HepG2 (cell line): ENCODE data around the gene VMA21. TPM values are rescaled to one million over a fixed set of nuclear protein-coding genes. Genes with fewer than 3 reads are reported as not detected.

Experiments
- NRL ChIP-seq: sonication (generic); formaldehyde crosslinking; IDR thresholded peaks from 2 replicates; pipeline ENCODE4 v1.5.0; 2020; ENCODE audit warnings: missing genetic modification reagents, mild to moderate bottlenecking, moderate library complexity, borderline replicate concordance
- PITX1 ChIP-seq: sonication (generic); formaldehyde crosslinking; IDR thresholded peaks from 2 replicates; pipeline ENCODE4 v1.5.1; 2020; ENCODE audit warnings: mild to moderate bottlenecking, missing genetic modification reagents
- ZBTB1 ChIP-seq: sonication (generic); formaldehyde crosslinking; IDR thresholded peaks from 2 replicates; pipeline ENCODE4 v1.4.0; 2020; ENCODE audit warnings: missing genetic modification reagents, borderline replicate concordance
- ZKSCAN5 ChIP-seq: sonication (generic); formaldehyde crosslinking; IDR thresholded peaks from 2 replicates; pipeline ENCODE4 v1.5.1; 2020; ENCODE audit warnings: mild to moderate bottlenecking, missing genetic modification reagents
- ZNF232 ChIP-seq: sonication (generic); formaldehyde crosslinking; IDR thresholded peaks from 2 replicates; pipeline ENCODE4 v1.4.0; 2020; ENCODE audit warnings: missing genetic modification reagents, borderline replicate concordance
- ZNF451 ChIP-seq: sonication (generic); formaldehyde crosslinking; IDR thresholded peaks from 2 replicates; pipeline ENCODE4 v1.5.0; 2020; ENCODE audit warnings: mild to moderate bottlenecking, missing genetic modification reagents
- ZNF468 ChIP-seq: sonication (generic); formaldehyde crosslinking; IDR thresholded peaks from 2 replicates; pipeline ENCODE4 v1.8.0; 2022; ENCODE audit warnings: mild to moderate bottlenecking, moderate library complexity, missing genetic modification reagents
- ZNF790 ChIP-seq: sonication (generic); formaldehyde crosslinking; IDR thresholded peaks from 2 replicates; pipeline ENCODE4 v1.8.0; 2022; ENCODE audit warnings: missing genetic modification reagents, mild to moderate bottlenecking, borderline replicate concordance
- polyA plus RNA-seq, 8 experiments: library from polyadenylated mRNA; depleted of rRNA in 3 of 8; stranded (reverse) in 7 of 8; unstranded in 1 of 8; fragments of >200 nt; fragmentation: Illumina TruSeq in 4 of 8; extraction: Trizol in 4 of 8; gene quantifications; 2 replicates each; pipeline versions ENCODE4 v1.2.1 to v1.2.3, GENCODE V29; 2011 to 2016; ENCODE audit warnings: low read depth in 4 of 8, missing spikeins in 1 of 8, mixed read lengths in 1 of 8; ENCODE audit not compliant: insufficient read depth in 1 of 8
- total RNA-seq, 5 experiments: library from RNA; depleted of rRNA; stranded (reverse); fragments of >200 nt; fragmentation: Illumina TruSeq; extraction: Trizol; gene quantifications; 2 replicates each; pipeline ENCODE4 v1.2.3, GENCODE V29; 2016; ENCODE audit warnings: low read depth in 1 of 5
- TF ChIP-seq, protein P1 (sequence below): sonication (generic); formaldehyde crosslinking; IDR thresholded peaks from 2 replicates; pipeline ENCODE4 v1.5.1; 2020; ENCODE audit warnings: missing genetic modification reagents, mild to moderate bottlenecking, borderline replicate concordance
- TF ChIP-seq, protein P2 (sequence below): sonication (generic); formaldehyde crosslinking; IDR thresholded peaks from 2 replicates; pipeline ENCODE4 v1.4.0; 2020; ENCODE audit warnings: mild to moderate bottlenecking, missing genetic modification reagents
- TF ChIP-seq, protein P3 (sequence below): sonication (generic); formaldehyde crosslinking; conservative IDR thresholded peaks from 2 replicates; pipeline ENCODE4 v1.8.0; 2022; ENCODE audit warnings: mild to moderate bottlenecking, moderate library complexity, missing genetic modification reagents
- TF ChIP-seq, protein P4 (sequence below): conservative IDR thresholded peaks from 2 replicates; pipeline ENCODE4 v1.6.1; 2018; ENCODE audit warnings: missing genetic modification reagents
- TF ChIP-seq, protein P5 (sequence below): sonication (generic); formaldehyde crosslinking; IDR thresholded peaks from 2 replicates; pipeline ENCODE4 v1.4.0; 2020; ENCODE audit warnings: mild to moderate bottlenecking, missing genetic modification reagents

VMA21 gene
- total and polyA plus RNA-seq, 2 of the 13 experiments (the other 11 are each of a cell fraction or from before 2014, with no cell fraction given), result 20.9 to 42.4 TPM

DNA sequence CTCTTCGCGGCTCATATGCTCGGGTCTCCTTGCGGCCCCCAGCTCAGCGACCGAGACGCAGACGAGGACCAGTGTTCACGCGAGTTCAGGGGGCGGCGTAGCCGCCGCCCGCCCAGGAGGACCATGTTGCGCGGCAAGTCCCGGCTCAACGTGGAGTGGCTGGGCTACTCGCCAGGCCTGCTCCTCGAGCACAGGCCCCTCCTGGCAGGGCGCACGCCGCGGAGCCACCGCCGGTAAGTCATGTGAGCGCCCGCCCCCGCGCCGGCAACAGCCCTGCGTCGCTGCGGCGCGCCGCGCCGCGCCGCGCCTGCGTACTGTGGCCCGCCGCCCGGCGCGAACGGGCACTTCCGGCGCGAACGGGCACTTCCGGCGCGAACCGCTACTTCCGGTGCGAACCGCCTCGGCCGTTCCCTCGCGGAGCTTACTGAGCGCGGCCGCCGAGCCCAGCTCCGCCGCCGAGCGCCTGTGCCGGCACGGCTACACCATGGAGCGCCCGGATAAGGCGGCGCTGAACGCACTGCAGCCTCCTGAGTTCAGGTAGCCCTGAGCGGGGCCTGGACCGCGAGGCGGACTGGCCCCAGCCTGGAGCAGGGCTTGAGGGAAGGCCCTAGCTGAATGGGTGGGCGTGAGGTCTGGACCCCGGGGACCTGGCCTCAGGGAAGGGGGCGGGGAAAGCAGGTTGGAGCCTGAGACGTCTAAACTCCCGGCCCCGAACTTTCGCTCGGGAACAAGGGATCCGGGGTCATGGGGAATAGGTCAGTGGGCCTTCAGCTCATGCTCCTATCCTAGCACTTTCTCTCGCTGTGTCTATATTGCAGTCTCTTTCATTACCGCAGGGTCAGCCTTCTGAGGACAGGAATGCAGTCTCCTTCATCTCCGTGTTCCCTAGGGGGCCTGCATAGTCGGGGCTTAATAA is at the start of gene VMA21 (continued):
- TF ChIP-seq, protein P1, sequence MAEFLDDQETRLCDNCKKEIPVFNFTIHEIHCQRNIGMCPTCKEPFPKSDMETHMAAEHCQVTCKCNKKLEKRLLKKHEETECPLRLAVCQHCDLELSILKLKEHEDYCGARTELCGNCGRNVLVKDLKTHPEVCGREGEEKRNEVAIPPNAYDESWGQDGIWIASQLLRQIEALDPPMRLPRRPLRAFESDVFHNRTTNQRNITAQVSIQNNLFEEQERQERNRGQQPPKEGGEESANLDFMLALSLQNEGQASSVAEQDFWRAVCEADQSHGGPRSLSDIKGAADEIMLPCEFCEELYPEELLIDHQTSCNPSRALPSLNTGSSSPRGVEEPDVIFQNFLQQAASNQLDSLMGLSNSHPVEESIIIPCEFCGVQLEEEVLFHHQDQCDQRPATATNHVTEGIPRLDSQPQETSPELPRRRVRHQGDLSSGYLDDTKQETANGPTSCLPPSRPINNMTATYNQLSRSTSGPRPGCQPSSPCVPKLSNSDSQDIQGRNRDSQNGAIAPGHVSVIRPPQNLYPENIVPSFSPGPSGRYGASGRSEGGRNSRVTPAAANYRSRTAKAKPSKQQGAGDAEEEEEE, result no peak
- TF ChIP-seq ZNF232 (peak; percentile 58; the same call in 1 of the 2 replicates), PITX1 (CRISPR knock-in tag) (no peak), ZNF790 (CRISPR knock-in tag) (no peak; the same call in 1 of the 2 replicates), ZNF468 (CRISPR knock-in tag) (no peak), ZKSCAN5 (no peak), NRL (CRISPR knock-in tag) (no peak), ZNF451 (CRISPR knock-in tag) (peak; percentile 43; the same call in 1 of the 2 replicates), ZBTB1 (CRISPR knock-in tag) (no peak)
- TF ChIP-seq, protein P2, sequence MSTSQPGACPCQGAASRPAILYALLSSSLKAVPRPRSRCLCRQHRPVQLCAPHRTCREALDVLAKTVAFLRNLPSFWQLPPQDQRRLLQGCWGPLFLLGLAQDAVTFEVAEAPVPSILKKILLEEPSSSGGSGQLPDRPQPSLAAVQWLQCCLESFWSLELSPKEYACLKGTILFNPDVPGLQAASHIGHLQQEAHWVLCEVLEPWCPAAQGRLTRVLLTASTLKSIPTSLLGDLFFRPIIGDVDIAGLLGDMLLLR, result no peak
- TF ChIP-seq, protein P3, sequence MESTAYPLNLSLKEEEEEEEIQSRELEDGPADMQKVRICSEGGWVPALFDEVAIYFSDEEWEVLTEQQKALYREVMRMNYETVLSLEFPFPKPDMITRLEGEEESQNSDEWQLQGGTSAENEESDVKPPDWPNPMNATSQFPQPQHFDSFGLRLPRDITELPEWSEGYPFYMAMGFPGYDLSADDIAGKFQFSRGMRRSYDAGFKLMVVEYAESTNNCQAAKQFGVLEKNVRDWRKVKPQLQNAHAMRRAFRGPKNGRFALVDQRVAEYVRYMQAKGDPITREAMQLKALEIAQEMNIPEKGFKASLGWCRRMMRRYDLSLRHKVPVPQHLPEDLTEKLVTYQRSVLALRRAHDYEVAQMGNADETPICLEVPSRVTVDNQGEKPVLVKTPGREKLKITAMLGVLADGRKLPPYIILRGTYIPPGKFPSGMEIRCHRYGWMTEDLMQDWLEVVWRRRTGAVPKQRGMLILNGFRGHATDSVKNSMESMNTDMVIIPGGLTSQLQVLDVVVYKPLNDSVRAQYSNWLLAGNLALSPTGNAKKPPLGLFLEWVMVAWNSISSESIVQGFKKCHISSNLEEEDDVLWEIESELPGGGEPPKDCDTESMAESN (CRISPR knock-in tag), result 0 out of 2 replicates have a peak, but pooled peaks have one; percentile 22
- TF ChIP-seq, protein P4, sequence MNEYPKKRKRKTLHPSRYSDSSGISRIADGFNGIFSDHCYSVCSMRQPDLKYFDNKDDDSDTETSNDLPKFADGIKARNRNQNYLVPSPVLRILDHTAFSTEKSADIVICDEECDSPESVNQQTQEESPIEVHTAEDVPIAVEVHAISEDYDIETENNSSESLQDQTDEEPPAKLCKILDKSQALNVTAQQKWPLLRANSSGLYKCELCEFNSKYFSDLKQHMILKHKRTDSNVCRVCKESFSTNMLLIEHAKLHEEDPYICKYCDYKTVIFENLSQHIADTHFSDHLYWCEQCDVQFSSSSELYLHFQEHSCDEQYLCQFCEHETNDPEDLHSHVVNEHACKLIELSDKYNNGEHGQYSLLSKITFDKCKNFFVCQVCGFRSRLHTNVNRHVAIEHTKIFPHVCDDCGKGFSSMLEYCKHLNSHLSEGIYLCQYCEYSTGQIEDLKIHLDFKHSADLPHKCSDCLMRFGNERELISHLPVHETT (CRISPR knock-in tag), result no peak; the same call in 1 of the 2 replicates
- TF ChIP-seq, protein P5, sequence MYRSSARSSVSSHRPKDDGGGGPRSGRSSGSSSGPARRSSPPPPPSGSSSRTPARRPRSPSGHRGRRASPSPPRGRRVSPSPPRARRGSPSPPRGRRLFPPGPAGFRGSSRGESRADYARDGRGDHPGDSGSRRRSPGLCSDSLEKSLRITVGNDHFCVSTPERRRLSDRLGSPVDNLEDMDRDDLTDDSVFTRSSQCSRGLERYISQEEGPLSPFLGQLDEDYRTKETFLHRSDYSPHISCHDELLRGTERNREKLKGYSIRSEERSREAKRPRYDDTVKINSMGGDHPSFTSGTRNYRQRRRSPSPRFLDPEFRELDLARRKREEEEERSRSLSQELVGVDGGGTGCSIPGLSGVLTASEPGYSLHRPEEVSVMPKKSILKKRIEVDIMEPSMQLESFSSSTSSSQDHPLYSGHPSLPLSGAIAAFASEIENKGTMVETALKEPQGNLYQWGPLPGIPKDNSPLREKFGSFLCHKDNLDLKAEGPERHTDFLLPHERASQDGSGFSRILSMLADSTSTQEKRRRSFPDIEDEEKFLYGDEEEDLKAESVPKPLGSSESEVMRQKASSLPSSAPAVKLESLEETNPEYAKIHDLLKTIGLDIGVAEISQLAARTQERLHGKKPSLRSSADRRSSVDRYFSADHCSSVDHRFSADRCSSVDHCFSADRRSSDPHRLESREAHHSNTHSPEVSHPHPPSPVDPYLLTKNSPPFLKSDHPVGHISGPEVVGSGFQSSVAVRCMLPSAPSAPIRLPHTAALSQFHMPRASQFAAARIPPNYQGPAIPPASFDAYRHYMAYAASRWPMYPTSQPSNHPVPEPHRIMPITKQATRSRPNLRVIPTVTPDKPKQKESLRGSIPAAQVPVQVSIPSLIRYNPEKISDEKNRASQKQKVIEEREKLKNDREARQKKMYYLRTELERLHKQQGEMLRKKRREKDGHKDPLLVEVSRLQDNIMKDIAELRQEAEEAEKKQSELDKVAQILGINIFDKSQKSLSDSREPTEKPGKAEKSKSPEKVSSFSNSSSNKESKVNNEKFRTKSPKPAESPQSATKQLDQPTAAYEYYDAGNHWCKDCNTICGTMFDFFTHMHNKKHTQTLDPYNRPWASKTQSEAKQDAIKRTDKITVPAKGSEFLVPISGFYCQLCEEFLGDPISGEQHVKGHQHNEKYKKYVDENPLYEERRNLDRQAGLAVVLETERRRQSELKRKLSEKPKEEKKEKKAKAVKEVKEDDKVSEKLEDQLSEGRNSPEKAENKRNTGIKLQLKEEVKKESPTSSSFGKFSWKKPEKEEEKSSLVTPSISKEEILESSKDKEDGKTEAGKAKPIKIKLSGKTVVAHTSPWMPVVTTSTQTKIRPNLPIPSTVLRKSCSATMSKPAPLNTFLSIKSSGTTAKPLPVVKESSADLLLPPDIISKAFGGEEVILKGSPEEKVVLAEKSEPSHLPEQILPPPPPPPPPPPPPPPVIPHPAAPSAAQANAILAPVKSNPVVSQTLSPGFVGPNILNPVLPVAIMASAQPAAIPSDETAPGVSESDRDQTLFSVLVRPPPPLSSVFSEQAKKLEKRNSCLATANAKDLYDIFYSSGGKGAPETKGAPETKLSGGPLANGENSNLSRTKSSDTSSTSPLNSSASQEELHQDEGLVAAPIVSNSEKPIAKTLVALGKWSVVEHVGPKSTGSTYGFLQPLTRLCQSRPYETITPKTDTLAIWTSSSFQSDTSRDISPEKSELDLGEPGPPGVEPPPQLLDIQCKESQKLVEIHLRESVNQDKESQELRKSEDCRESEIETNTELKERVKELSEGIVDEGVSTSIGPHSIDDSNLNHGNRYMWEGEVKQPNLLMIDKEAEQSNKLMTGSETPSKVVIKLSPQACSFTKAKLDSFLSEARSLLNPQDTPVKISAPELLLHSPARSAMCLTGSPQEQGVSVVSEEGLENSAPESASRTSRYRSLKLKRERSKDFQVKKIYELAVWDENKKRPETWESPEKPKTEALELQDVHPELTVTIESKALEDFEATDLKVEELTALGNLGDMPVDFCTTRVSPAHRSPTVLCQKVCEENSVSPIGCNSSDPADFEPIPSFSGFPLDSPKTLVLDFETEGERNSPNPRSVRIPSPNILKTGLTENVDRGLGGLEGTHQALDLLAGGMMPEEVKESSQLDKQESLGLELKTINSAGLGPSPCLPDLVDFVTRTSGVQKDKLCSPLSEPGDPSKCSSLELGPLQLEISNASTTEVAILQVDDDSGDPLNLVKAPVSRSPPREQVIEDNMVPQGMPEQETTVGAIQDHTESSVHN, result no peak
